ENCODE measurements around the gene DHX15.
"Not testable (repeated sequence)": the region's sequence is repeated elsewhere in the genome, so short reads cannot be mapped to it uniquely, and the experiment has no call there.

Gene DHX15

DNA sequence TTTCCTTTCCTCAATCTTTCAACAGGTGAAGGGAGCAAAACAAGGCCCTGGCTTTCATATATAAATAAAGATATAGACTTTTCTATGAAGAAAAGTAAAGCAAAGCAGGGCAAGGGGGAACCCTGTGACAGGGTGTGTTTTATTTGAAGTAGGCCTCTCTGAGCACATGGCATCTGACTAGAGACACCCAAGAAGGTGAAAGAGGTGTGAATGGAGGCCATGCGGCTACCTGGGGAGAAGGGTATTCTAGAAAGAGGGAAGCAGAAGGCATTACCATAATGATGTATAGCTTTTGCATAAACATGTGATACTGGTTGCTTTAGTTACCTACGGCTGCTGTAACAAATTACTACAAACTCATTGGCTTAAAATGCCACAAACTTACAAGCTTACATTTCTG lies 75.8 kb downstream of the DHX15 start:
- no peaks in the 10 kb centered on the region for H3K36me3 Mint-ChIP-seq (ENCODE audit: low read depth)
- no peak overlapping the region for H3K27ac Mint-ChIP-seq
- no peaks in the 10 kb centered on the region for H3K9me3 Mint-ChIP-seq
- H3K4me3 Mint-ChIP-seq = no peak overlapping the region
- H3K4me1 Mint-ChIP-seq (ENCODE audit: low read depth) = no peaks in the 10 kb centered on the region
- no peaks in the 10 kb centered on the region for H3K27me3 Mint-ChIP-seq (ENCODE audit: low read depth)

DNA sequence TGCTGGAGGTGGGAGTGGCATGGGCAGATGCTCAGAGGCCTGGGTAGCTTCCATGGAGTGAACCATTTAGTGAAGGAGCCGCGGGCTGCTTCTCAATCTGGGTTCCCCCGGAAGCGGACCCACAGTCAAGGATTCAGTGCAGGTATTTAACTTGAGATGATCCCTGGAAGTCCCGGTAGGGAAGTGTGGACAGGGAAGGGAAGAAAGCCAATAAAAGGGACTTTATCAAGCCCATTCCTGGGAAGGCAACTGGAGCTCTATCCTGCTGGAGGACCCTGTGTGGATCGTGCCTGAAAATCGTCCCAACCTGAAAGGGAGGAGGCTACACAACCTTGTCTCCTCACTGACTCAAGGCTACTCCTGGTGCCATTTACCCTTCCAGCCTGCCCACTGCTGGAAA lies 76.9 kb downstream of the DHX15 start:
- no peaks in the 10 kb centered on the region for H3K4me1 Mint-ChIP-seq (ENCODE audit: low read depth)
- no peaks in the 10 kb centered on the region for H3K36me3 Mint-ChIP-seq (ENCODE audit: low read depth)
- H3K4me3 Mint-ChIP-seq = no peak overlapping the region
- no peaks in the 10 kb centered on the region for H3K27me3 Mint-ChIP-seq (ENCODE audit: low read depth)
- H3K9me3 Mint-ChIP-seq = no peaks in the 10 kb centered on the region
- H3K27ac Mint-ChIP-seq = no peak overlapping the region

- not testable (repeated sequence) for H3K27ac Mint-ChIP-seq
Observed at GRCh38 chr4:24503090-24503489, 81.3 kb downstream of the DHX15 start.

GRCh38 chr4:24497221-24497620 lies 87.1 kb downstream of the DHX15 start:
- H3K4me1 Mint-ChIP-seq (ENCODE audit: low read depth) = no peaks in the 10 kb centered on the region

More at GRCh38 chr4:24503090-24503489, 81.3 kb downstream of the DHX15 start:
- not testable (repeated sequence) for H3K9me3 Mint-ChIP-seq; H3K27me3 Mint-ChIP-seq (ENCODE audit: low read depth); H3K4me1 Mint-ChIP-seq (ENCODE audit: low read depth); H3K4me3 Mint-ChIP-seq; H3K36me3 Mint-ChIP-seq (ENCODE audit: low read depth)

GRCh38 chr4:24496597-24496996 lies 87.8 kb downstream of the DHX15 start:
- Mint-ChIP-seq H3K36me3 (ENCODE audit: low read depth) (no peaks in the 10 kb centered on the region), H3K4me3 (no peak overlapping the region)

More at GRCh38 chr4:24497221-24497620, 87.1 kb downstream of the DHX15 start:
- Mint-ChIP-seq H3K36me3 (ENCODE audit: low read depth) (no peaks in the 10 kb centered on the region), H3K9me3 (no peaks in the 10 kb centered on the region), H3K27me3 (ENCODE audit: low read depth) (no peaks in the 10 kb centered on the region), H3K27ac (no peak overlapping the region), H3K4me3 (no peak overlapping the region)

DNA sequence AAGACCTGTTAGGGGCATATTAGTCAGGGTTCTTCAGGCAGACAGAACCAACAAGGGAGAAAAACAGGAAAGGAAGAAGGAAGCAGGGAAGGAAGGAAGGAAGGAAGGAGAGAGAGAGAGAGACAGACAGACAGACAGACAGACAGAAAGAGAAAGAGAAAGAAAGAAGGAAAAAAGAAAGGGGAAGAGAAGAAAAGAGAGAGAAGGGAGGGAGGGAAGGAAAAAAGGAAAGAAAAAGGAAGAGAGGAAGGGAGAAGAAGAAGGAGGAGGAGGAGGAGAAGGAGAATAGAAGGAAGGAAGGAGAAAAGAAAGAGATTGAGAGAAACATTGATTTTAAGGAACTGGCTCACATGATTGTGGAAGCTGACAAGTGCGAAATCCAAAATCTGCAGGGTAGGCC lies 89.0 kb downstream of the DHX15 start:
- Mint-ChIP-seq H3K27ac (no peak overlapping the region), H3K27me3 (ENCODE audit: low read depth) (peaks cover 4% of the 10 kb centered on the region), H3K36me3 (ENCODE audit: low read depth) (no peaks in the 10 kb centered on the region), H3K4me1 (ENCODE audit: low read depth) (no peaks in the 10 kb centered on the region), H3K4me3 (no peak overlapping the region), H3K9me3 (no peaks in the 10 kb centered on the region)

More at GRCh38 chr4:24496597-24496996, 87.8 kb downstream of the DHX15 start:
- H3K27me3 Mint-ChIP-seq (ENCODE audit: low read depth) = no peaks in the 10 kb centered on the region
- H3K4me1 Mint-ChIP-seq (ENCODE audit: low read depth) = no peaks in the 10 kb centered on the region
- H3K27ac Mint-ChIP-seq = no peak overlapping the region
- no peaks in the 10 kb centered on the region for H3K9me3 Mint-ChIP-seq

GRCh38 chr4:24489870-24490269 lies 94.5 kb downstream of the DHX15 start:
- H3K27me3 Mint-ChIP-seq (ENCODE audit: low read depth) = peaks cover 18% of the 10 kb centered on the region
- H3K4me1 Mint-ChIP-seq (ENCODE audit: low read depth) = no peaks in the 10 kb centered on the region
- H3K36me3 Mint-ChIP-seq (ENCODE audit: low read depth) = no peaks in the 10 kb centered on the region
- H3K27ac Mint-ChIP-seq = no peak overlapping the region
- no peaks in the 10 kb centered on the region for H3K9me3 Mint-ChIP-seq
- no peak overlapping the region for H3K4me3 Mint-ChIP-seq

DNA sequence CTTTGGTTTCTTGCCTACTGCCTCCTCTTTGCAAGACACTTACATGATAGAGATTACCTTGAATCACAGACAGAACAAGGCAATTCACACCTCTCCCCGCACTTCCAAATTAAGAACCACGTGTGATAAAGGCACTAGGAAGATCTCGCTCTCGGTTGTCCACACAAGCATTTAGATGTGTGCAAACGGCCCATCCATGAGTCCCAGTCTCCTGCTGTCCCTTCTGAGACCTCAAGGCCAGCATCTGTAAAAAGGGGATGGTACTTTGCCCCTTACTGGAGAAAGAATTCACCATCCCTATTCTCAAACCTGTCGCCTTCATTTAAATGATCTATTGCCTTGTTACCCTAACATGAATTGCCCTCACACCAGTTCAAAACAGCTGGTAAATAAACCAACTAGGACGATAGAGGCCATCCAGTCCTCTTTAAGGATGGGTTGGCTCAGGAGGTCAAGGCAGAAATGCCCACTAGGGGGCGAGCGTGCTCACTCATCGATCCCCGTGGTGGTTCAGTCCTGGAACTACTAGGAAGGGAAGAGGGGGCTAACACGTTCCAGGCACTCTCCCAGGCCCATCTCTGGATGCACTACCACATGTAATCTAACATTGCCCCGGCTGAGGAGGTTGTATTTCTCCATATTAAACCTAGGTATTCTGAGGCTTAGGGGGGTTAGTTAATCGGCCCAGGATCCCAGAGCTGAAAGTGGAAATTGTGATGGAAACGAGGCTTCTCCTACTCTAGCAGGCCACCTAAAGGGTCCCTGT lies 95.8 kb downstream of the DHX15 start:
- peaks cover 18% of the 10 kb centered on the region for H3K27me3 Mint-ChIP-seq (ENCODE audit: low read depth)
- no peaks in the 10 kb centered on the region for H3K36me3 Mint-ChIP-seq (ENCODE audit: low read depth)
- no peaks in the 10 kb centered on the region for H3K9me3 Mint-ChIP-seq
- no peak overlapping the region for H3K27ac Mint-ChIP-seq
- no peak overlapping the region for H3K4me3 Mint-ChIP-seq
- H3K4me1 Mint-ChIP-seq (ENCODE audit: low read depth) = no peaks in the 10 kb centered on the region

DNA sequence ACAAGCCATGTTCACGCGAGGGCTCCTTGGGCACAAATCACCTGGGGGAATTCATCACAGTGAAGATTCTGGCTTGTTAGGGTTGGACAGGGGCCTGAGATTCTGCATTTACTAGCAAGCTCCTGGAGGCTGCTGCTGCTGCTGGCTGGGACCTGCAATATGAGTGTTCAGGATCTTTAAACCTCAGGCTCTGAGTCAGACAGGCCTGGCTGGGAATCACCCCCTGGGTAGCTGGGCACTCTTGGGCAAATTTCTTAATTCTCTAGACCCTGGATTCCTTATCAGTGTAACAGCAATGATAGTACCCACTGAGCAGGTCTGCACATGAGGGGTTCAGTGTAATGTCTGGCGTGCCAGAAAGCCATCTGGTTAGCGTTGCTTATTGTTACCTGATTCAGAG lies 101.5 kb downstream of the DHX15 start:
- Mint-ChIP-seq H3K27ac (no peak overlapping the region), H3K4me3 (no peak overlapping the region), H3K36me3 (ENCODE audit: low read depth) (no peaks in the 10 kb centered on the region), H3K4me1 (ENCODE audit: low read depth) (no peaks in the 10 kb centered on the region), H3K27me3 (ENCODE audit: low read depth) (peaks cover 24% of the 10 kb centered on the region), H3K9me3 (no peaks in the 10 kb centered on the region)

DNA sequence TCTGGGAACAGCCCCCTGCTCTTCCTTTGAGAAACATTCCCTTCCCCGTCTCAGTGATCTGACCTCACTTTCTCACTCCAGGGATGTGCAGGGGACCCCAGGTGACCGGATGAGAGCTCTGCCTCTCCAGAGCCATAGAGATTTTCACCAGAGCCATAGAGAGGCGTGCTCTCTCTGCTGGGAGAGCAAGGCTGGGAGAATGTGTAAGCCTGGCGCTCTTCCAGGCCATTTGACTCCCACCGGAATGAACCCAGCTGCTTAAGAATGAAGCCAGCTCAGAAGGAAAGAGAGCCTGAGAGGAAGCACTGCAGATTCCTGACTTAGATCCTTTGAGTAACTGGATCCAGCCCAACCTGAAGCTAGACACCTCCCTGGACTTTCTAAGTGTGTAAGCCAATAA lies 106.4 kb downstream of the DHX15 start:
- Mint-ChIP-seq H3K27ac (no peak overlapping the region), H3K4me1 (ENCODE audit: low read depth) (peaks cover 6% of the 10 kb centered on the region), H3K9me3 (no peaks in the 10 kb centered on the region), H3K27me3 (ENCODE audit: low read depth) (peaks cover 60% of the 10 kb centered on the region), H3K4me3 (no peak overlapping the region), H3K36me3 (ENCODE audit: low read depth) (peaks cover 2% of the 10 kb centered on the region)
